Neuron (in vitro differentiated cells): Measurements from ENCODE around the gene BMPR1A.
"Not testable (repeated sequence)": the region's sequence is repeated elsewhere in the genome, so short reads cannot be mapped to it uniquely, and the experiment has no call there.

Experiments
- H2AFZ ChIP-seq: one replicate; pipeline ENCODE4 v1.6.1; 2013; ENCODE audit warnings: low read depth, mild to moderate bottlenecking, inconsistent platforms, low read length, moderate library complexity
- H3K27me3 ChIP-seq: one replicate; pipeline ENCODE4 v1.6.1; 2013; ENCODE audit warnings: low read length; ENCODE audit not compliant: insufficient read depth
- H3K36me3 ChIP-seq: one replicate; pipeline ENCODE4 v1.6.1; 2013; ENCODE audit warnings: low read length; ENCODE audit not compliant: insufficient read depth
- H3K4me1 ChIP-seq: one replicate; pipeline ENCODE4 v1.6.1; 2013; ENCODE audit warnings: low read length; ENCODE audit not compliant: insufficient read depth
- H3K4me3 ChIP-seq: 2 replicates; pipeline ENCODE4 v1.5.1; 2013; ENCODE audit warnings: mild to moderate bottlenecking, low read length, moderate library complexity
- H3K9me3 ChIP-seq: one replicate; pipeline ENCODE4 v1.6.1; 2013; ENCODE audit warnings: low read length

BMPR1A gene

GRCh38 chr10:86718556-86718955 is 37.9 kb upstream of the BMPR1A start:
- Histone ChIP-seq H3K4me1 (no peaks in the 10 kb centered on the region), H3K36me3 (no peaks in the 10 kb centered on the region), H3K4me3 (no peak overlapping the region), H2AFZ (no peak overlapping the region), H3K9me3 (no peaks in the 10 kb centered on the region), H3K27me3 (no peaks in the 10 kb centered on the region)

- Histone ChIP-seq H3K36me3 (no peaks in the 10 kb centered on the region), H2AFZ (no peak overlapping the region), H3K9me3 (no peaks in the 10 kb centered on the region), H3K27me3 (no peaks in the 10 kb centered on the region), H3K4me3 (no peak overlapping the region), H3K4me1 (no peaks in the 10 kb centered on the region)
These were observed 35.2 kb upstream of the BMPR1A start for GRCh38 chr10:86721232-86721631.

GRCh38 chr10:86723009-86723408 is 33.4 kb upstream of the BMPR1A start:
- H3K36me3 ChIP-seq = no peaks in the 10 kb centered on the region
- no peak overlapping the region for H3K4me3 ChIP-seq
- no peaks in the 10 kb centered on the region for H3K27me3 ChIP-seq
- H2AFZ ChIP-seq = no peak overlapping the region
- H3K4me1 ChIP-seq = no peaks in the 10 kb centered on the region
- no peaks in the 10 kb centered on the region for H3K9me3 ChIP-seq

GRCh38 chr10:86724445-86724844 is 32.0 kb upstream of the BMPR1A start:
- Histone ChIP-seq H2AFZ (no peak overlapping the region), H3K4me3 (no peak overlapping the region), H3K9me3 (no peaks in the 10 kb centered on the region), H3K36me3 (no peaks in the 10 kb centered on the region), H3K27me3 (no peaks in the 10 kb centered on the region), H3K4me1 (no peaks in the 10 kb centered on the region)

- Histone ChIP-seq H3K27me3 (no peaks in the 10 kb centered on the region), H3K4me1 (no peaks in the 10 kb centered on the region), H3K36me3 (no peaks in the 10 kb centered on the region), H2AFZ (no peak overlapping the region), H3K9me3 (no peaks in the 10 kb centered on the region), H3K4me3 (no peak overlapping the region)
These were observed 30.3 kb upstream of the BMPR1A start for GRCh38 chr10:86725980-86726676.

GRCh38 chr10:86726677-86726999 is 29.8 kb upstream of the BMPR1A start:
- no peaks in the 10 kb centered on the region for H3K36me3 ChIP-seq
- no peaks in the 10 kb centered on the region for H3K9me3 ChIP-seq
- H3K27me3 ChIP-seq = no peaks in the 10 kb centered on the region
- H2AFZ ChIP-seq = no peak overlapping the region
- H3K4me3 ChIP-seq = no peak overlapping the region
- no peaks in the 10 kb centered on the region for H3K4me1 ChIP-seq

GRCh38 chr10:86727470-86727869 is 28.9 kb upstream of the BMPR1A start:
- H3K9me3 ChIP-seq = no peaks in the 10 kb centered on the region
- no peaks in the 10 kb centered on the region for H3K27me3 ChIP-seq
- H3K4me3 ChIP-seq = no peak overlapping the region
- no peaks in the 10 kb centered on the region for H3K4me1 ChIP-seq
- H3K36me3 ChIP-seq = no peaks in the 10 kb centered on the region
- H2AFZ ChIP-seq = no peak overlapping the region

GRCh38 chr10:86728056-86728455 is 28.4 kb upstream of the BMPR1A start:
- Histone ChIP-seq H2AFZ (no peak overlapping the region), H3K4me1 (no peaks in the 10 kb centered on the region), H3K9me3 (no peaks in the 10 kb centered on the region), H3K4me3 (no peak overlapping the region), H3K36me3 (no peaks in the 10 kb centered on the region), H3K27me3 (no peaks in the 10 kb centered on the region)

- no peaks in the 10 kb centered on the region for H3K4me1 ChIP-seq
- H3K27me3 ChIP-seq = no peaks in the 10 kb centered on the region
- H2AFZ ChIP-seq = no peak overlapping the region
- no peaks in the 10 kb centered on the region for H3K9me3 ChIP-seq
- no peaks in the 10 kb centered on the region for H3K36me3 ChIP-seq
- H3K4me3 ChIP-seq = no peak overlapping the region
These were observed 26.7 kb upstream of the BMPR1A start for GRCh38 chr10:86729677-86730076.

- no peaks in the 10 kb centered on the region for H3K4me1 ChIP-seq
- H3K9me3 ChIP-seq = no peaks in the 10 kb centered on the region
- H3K4me3 ChIP-seq = no peak overlapping the region
- H2AFZ ChIP-seq = no peak overlapping the region
- H3K27me3 ChIP-seq = no peaks in the 10 kb centered on the region
- H3K36me3 ChIP-seq = no peaks in the 10 kb centered on the region
These were observed 26.2 kb upstream of the BMPR1A start for GRCh38 chr10:86730227-86730626.

GRCh38 chr10:86732771-86733170 is 23.6 kb upstream of the BMPR1A start:
- Histone ChIP-seq H3K4me1 (no peaks in the 10 kb centered on the region), H3K4me3 (no peak overlapping the region), H2AFZ (no peak overlapping the region), H3K36me3 (no peaks in the 10 kb centered on the region), H3K9me3 (no peaks in the 10 kb centered on the region), H3K27me3 (no peaks in the 10 kb centered on the region)

- no peaks in the 10 kb centered on the region for H3K27me3 ChIP-seq
- H3K4me1 ChIP-seq = no peaks in the 10 kb centered on the region
- H2AFZ ChIP-seq = no peak overlapping the region
- H3K4me3 ChIP-seq = no peak overlapping the region
- no peaks in the 10 kb centered on the region for H3K36me3 ChIP-seq
- no peaks in the 10 kb centered on the region for H3K9me3 ChIP-seq
These were observed 23.2 kb upstream of the BMPR1A start for GRCh38 chr10:86733260-86733671.

- H3K36me3 ChIP-seq = no peaks in the 10 kb centered on the region
- no peaks in the 10 kb centered on the region for H3K27me3 ChIP-seq
- H3K4me1 ChIP-seq = no peaks in the 10 kb centered on the region
- no peak overlapping the region for H3K4me3 ChIP-seq
- no peak overlapping the region for H2AFZ ChIP-seq
- H3K9me3 ChIP-seq = no peaks in the 10 kb centered on the region
These were observed 22.0 kb upstream of the BMPR1A start for GRCh38 chr10:86734207-86734988.

GRCh38 chr10:86735278-86735677 is 21.1 kb upstream of the BMPR1A start:
- H3K9me3 ChIP-seq, H3K4me3 ChIP-seq, H3K27me3 ChIP-seq, H2AFZ ChIP-seq, H3K36me3 ChIP-seq, H3K4me1 ChIP-seq: not testable (repeated sequence)
